Measurements from ENCODE around the gene SLC29A2.

The SLC29A2 gene

GRCh38 chr11:66373265-66373664 is 1.7 kb upstream of the SLC29A2 start:
- no peak overlapping the region for H3K4me3 ChIP-seq
- no peak overlapping the region for H3K27ac ChIP-seq
- no peak for DNase-seq (ENCODE audit: low spot score)
- TF ChIP-seq CTCF (IDR thresholded peaks at IDR 0.05), result no peak

GRCh38 chr11:66369073-66369894 is 2.3 kb downstream of the SLC29A2 start:
- TF ChIP-seq CTCF (IDR thresholded peaks at IDR 0.05), result no peak
- no peak for DNase-seq (ENCODE audit: low spot score)
- no peak overlapping the region for H3K4me3 ChIP-seq
- H3K27ac ChIP-seq, result no peak overlapping the region

- no peak for TF ChIP-seq CTCF (IDR thresholded peaks at IDR 0.05)
- H3K4me3 ChIP-seq, result no peak overlapping the region
- H3K27ac ChIP-seq, result no peak overlapping the region
- no peak for DNase-seq (ENCODE audit: low spot score)
Measured at GRCh38 chr11:66368484-66368883, 3.1 kb downstream of the SLC29A2 start.

GRCh38 chr11:66367561-66368312 is 3.8 kb downstream of the SLC29A2 start:
- DNase-seq (ENCODE audit: low spot score), result no peak
- TF ChIP-seq CTCF (IDR thresholded peaks at IDR 0.05), result no peak
- Histone ChIP-seq H3K4me3 (no peak overlapping the region), H3K27ac (no peak overlapping the region)

GRCh38 chr11:66366844-66367477 is 4.6 kb downstream of the SLC29A2 start:
- TF ChIP-seq CTCF (IDR thresholded peaks at IDR 0.05), result no peak
- Histone ChIP-seq H3K4me3 (no peak overlapping the region), H3K27ac (no peak overlapping the region)
- DNase-seq (ENCODE audit: low spot score), result no peak

- DNase-seq (ENCODE audit: low spot score), result no peak
- no peak overlapping the region for H3K27ac ChIP-seq
- TF ChIP-seq CTCF (IDR thresholded peaks at IDR 0.05), result no peak
- no peak overlapping the region for H3K4me3 ChIP-seq
Measured at GRCh38 chr11:66365711-66366619, 5.6 kb downstream of the SLC29A2 start.

Data from coronary artery (tissue), 2 donors.